ENCODE data around the gene RAP1GAP.

RAP1GAP gene

DNA sequence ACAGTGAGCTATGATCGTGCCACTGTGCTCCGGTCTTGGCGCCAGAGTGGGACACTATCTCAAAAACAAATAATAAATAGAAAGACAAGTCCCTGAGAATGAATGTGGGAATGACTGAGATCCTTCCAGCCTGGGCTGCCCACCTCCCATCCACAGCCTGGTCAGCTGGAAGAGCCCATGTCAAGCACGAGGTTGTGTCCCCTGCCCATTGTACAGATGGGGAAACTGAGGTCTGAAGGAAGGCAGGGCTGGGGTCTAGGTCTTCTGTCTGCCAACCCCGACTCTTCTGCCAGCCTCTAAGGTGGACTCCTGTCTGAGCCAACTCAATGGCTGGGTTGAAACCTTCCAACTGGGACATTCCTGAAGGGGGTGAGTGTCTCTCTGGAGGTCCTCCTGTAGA lies 79.5 kb downstream of the RAP1GAP start:
- Histone ChIP-seq H3K27me3 (ENCODE audit: control insufficient read depth in 1 of 2, insufficient read depth in 2 of 2, low read length in 2 of 2) (peaks cover 0 to 30% of the 10 kb centered on the region in 2 donors), H3K4me3 (ENCODE audit: low read depth in 1 of 2, low read length in 2 of 2) (no peak overlapping the region), H3K9me3 (ENCODE audit: low read length) (no peaks in the 10 kb centered on the region), H3K4me1 (ENCODE audit: insufficient read depth, low read length) (no peaks in the 10 kb centered on the region), H3K27ac (ENCODE audit: low read depth, low read length) (no peak overlapping the region), H3K36me3 (ENCODE audit: insufficient read depth, low read length) (no peaks in the 10 kb centered on the region), H3K9ac (ENCODE audit: low read length) (no peak overlapping the region)

GRCh38 chr1:21587602-21587953 lies 81.6 kb downstream of the RAP1GAP start:
- no peak overlapping the region for H3K9ac ChIP-seq (ENCODE audit: low read length)
- no peak overlapping the region for H3K27ac ChIP-seq (ENCODE audit: low read depth, low read length)
- no peaks in the 10 kb centered on the region for H3K4me1 ChIP-seq (ENCODE audit: insufficient read depth, low read length)
- no peaks in the 10 kb centered on the region for H3K36me3 ChIP-seq (ENCODE audit: insufficient read depth, low read length)
- H3K9me3 ChIP-seq (ENCODE audit: low read length) = no peaks in the 10 kb centered on the region
- peaks cover 0 to 30% of the 10 kb centered on the region in 2 donors for H3K27me3 ChIP-seq (ENCODE audit: control insufficient read depth in 1 of 2, insufficient read depth in 2 of 2, low read length in 2 of 2)
- H3K4me3 ChIP-seq (ENCODE audit: low read depth in 1 of 2, low read length in 2 of 2) = no peak overlapping the region

- no peak overlapping the region for H3K27ac ChIP-seq (ENCODE audit: low read depth, low read length)
- H3K27me3 ChIP-seq (ENCODE audit: control insufficient read depth in 1 of 2, insufficient read depth in 2 of 2, low read length in 2 of 2) = peaks cover 0 to 30% of the 10 kb centered on the region in 2 donors
- H3K9me3 ChIP-seq (ENCODE audit: low read length) = no peaks in the 10 kb centered on the region
- H3K9ac ChIP-seq (ENCODE audit: low read length) = no peak overlapping the region
- no peaks in the 10 kb centered on the region for H3K4me1 ChIP-seq (ENCODE audit: insufficient read depth, low read length)
- no peaks in the 10 kb centered on the region for H3K36me3 ChIP-seq (ENCODE audit: insufficient read depth, low read length)
- no peak overlapping the region for H3K4me3 ChIP-seq (ENCODE audit: low read depth in 1 of 2, low read length in 2 of 2)
Measured at GRCh38 chr1:21586846-21587601, 82.1 kb downstream of the RAP1GAP start.

DNA sequence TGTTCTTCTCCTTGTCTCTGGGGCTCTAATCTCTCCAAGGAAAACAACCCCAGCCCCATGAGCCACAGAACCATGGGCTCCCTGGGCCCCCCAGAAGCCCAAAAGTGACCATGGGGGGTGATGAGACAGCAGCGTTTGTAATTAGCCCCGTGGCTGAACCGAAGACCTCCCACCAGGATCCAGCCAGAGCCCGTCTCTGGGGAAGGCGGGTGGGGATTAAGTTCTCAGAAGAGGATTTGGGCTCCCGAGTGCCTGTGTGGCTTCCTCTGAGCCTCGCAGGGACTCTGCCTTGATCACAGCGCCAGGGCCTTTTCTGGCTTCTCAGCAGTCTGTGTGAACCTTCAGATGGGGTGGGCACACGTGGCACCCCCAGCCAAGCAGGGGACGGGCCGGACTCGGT lies 82.9 kb downstream of the RAP1GAP start:
- no peak overlapping the region for H3K4me3 ChIP-seq (ENCODE audit: low read depth in 1 of 2, low read length in 2 of 2)
- no peaks in the 10 kb centered on the region for H3K9me3 ChIP-seq (ENCODE audit: low read length)
- no peak overlapping the region for H3K9ac ChIP-seq (ENCODE audit: low read length)
- peaks cover 0 to 24% of the 10 kb centered on the region in 2 donors for H3K27me3 ChIP-seq (ENCODE audit: control insufficient read depth in 1 of 2, insufficient read depth in 2 of 2, low read length in 2 of 2)
- H3K27ac ChIP-seq (ENCODE audit: low read depth, low read length) = no peak overlapping the region
- H3K4me1 ChIP-seq (ENCODE audit: insufficient read depth, low read length) = no peaks in the 10 kb centered on the region
- no peaks in the 10 kb centered on the region for H3K36me3 ChIP-seq (ENCODE audit: insufficient read depth, low read length)

DNA sequence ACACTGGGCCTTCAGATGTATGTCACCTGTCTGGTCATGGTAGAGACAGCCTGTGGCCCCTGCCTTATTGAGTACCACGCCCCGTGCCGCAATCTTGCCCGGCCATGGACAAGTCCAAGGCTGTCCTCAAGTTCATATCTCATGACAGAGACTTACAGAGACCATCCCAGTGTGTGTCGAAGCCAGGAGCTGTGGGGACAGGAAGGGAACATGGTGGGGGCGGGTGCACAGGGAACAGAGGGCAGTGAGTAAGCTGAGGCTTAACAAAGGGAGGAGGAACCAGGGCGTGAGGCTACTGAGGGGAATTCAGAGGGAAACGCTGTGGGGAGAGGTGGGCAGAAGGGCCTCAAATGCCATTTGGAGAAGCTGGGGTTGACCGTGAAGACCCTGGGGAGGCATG lies 84.1 kb downstream of the RAP1GAP start:
- no peaks in the 10 kb centered on the region for H3K36me3 ChIP-seq (ENCODE audit: insufficient read depth, low read length)
- no peaks in the 10 kb centered on the region for H3K9me3 ChIP-seq (ENCODE audit: low read length)
- H3K27me3 ChIP-seq (ENCODE audit: control insufficient read depth in 1 of 2, insufficient read depth in 2 of 2, low read length in 2 of 2) = peaks cover 0 to 18% of the 10 kb centered on the region in 2 donors
- no peaks in the 10 kb centered on the region for H3K4me1 ChIP-seq (ENCODE audit: insufficient read depth, low read length)
- no peak overlapping the region for H3K9ac ChIP-seq (ENCODE audit: low read length)
- no peak overlapping the region for H3K4me3 ChIP-seq (ENCODE audit: low read depth in 1 of 2, low read length in 2 of 2)
- H3K27ac ChIP-seq (ENCODE audit: low read depth, low read length) = no peak overlapping the region

GRCh38 chr1:21584096-21584495 lies 85.1 kb downstream of the RAP1GAP start:
- H3K27ac ChIP-seq (ENCODE audit: low read depth, low read length) = no peak overlapping the region
- no peaks in the 10 kb centered on the region for H3K36me3 ChIP-seq (ENCODE audit: insufficient read depth, low read length)
- no peak overlapping the region for H3K9ac ChIP-seq (ENCODE audit: low read length)

DNA sequence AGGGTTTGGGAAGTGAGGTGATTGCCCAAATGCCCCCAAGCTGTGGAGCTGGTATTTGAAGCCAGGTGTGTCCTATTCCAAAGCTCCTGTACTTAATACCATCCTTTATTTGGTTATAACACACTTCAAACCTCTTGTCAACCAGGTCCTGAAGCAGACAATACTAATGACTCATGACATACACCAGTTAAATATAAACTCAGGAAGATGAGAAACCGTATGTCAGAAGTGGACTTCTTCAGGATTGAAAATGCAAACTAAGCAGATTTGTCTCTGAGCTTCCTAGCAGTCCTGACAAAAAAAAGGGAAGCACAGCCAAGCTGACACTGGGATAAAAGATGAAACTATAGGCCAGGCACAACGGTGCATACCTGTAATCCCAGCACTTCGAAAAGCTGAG lies 89.4 kb downstream of the RAP1GAP start:
- no peaks in the 10 kb centered on the region for H3K36me3 ChIP-seq (ENCODE audit: insufficient read depth, low read length)
- no peak overlapping the region for H3K9ac ChIP-seq (ENCODE audit: low read length)
- no peaks in the 10 kb centered on the region for H3K27me3 ChIP-seq (ENCODE audit: control insufficient read depth in 1 of 2, insufficient read depth in 2 of 2, low read length in 2 of 2)
- peaks cover 2% of the 10 kb centered on the region for H3K4me1 ChIP-seq (ENCODE audit: insufficient read depth, low read length)
- no peaks in the 10 kb centered on the region for H3K9me3 ChIP-seq (ENCODE audit: low read length)
- H3K4me3 ChIP-seq (ENCODE audit: low read depth in 1 of 2, low read length in 2 of 2) = no peak overlapping the region
- no peak overlapping the region for H3K27ac ChIP-seq (ENCODE audit: low read depth, low read length)

More at GRCh38 chr1:21584096-21584495, 85.1 kb downstream of the RAP1GAP start:
- Histone ChIP-seq H3K9me3 (ENCODE audit: low read length) (no peaks in the 10 kb centered on the region), H3K4me1 (ENCODE audit: insufficient read depth, low read length) (no peaks in the 10 kb centered on the region), H3K4me3 (ENCODE audit: low read depth in 1 of 2, low read length in 2 of 2) (no peak overlapping the region), H3K27me3 (ENCODE audit: control insufficient read depth in 1 of 2, insufficient read depth in 2 of 2, low read length in 2 of 2) (peaks cover 0 to 12% of the 10 kb centered on the region in 2 donors)

- H3K4me3 ChIP-seq (ENCODE audit: low read depth in 1 of 2, low read length in 2 of 2) = no peak overlapping the region
- no peaks in the 10 kb centered on the region for H3K27me3 ChIP-seq (ENCODE audit: control insufficient read depth in 1 of 2, insufficient read depth in 2 of 2, low read length in 2 of 2)
- H3K27ac ChIP-seq (ENCODE audit: low read depth, low read length) = no peak overlapping the region
- peaks cover 14% of the 10 kb centered on the region for H3K4me1 ChIP-seq (ENCODE audit: insufficient read depth, low read length)
- H3K36me3 ChIP-seq (ENCODE audit: insufficient read depth, low read length) = no peaks in the 10 kb centered on the region
- no peaks in the 10 kb centered on the region for H3K9me3 ChIP-seq (ENCODE audit: low read length)
- H3K9ac ChIP-seq (ENCODE audit: low read length) = no peak overlapping the region
Measured at GRCh38 chr1:21577933-21578332, 91.2 kb downstream of the RAP1GAP start.

GRCh38 chr1:21577324-21577723 lies 91.8 kb downstream of the RAP1GAP start:
- Histone ChIP-seq H3K27ac (ENCODE audit: low read depth, low read length) (no peak overlapping the region), H3K4me3 (ENCODE audit: low read depth in 1 of 2, low read length in 2 of 2) (no peak overlapping the region), H3K9me3 (ENCODE audit: low read length) (no peaks in the 10 kb centered on the region), H3K36me3 (ENCODE audit: insufficient read depth, low read length) (no peaks in the 10 kb centered on the region), H3K27me3 (ENCODE audit: control insufficient read depth in 1 of 2, insufficient read depth in 2 of 2, low read length in 2 of 2) (no peaks in the 10 kb centered on the region), H3K4me1 (ENCODE audit: insufficient read depth, low read length) (peaks cover 14% of the 10 kb centered on the region), H3K9ac (ENCODE audit: low read length) (no peak overlapping the region)

DNA sequence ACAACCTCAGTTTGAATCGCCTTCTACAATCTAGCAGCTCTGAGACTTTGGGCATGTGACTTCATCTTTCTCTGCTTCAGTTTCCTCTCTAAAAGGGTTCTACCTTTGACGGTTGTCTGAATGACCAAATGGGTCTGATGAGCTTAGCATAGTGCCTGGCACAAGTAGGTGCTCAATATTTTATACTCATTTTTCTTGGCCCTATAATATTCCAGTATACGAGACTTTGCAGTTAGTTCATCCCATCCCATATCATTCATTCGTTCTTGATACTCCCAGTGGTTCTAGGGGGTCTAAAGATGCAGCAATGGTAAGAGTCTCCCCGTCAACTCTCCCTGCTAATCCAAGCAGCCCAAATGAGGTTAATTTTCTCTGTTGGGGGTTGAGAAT lies 92.4 kb downstream of the RAP1GAP start:
- no peak overlapping the region for H3K4me3 ChIP-seq (ENCODE audit: low read depth in 1 of 2, low read length in 2 of 2)
- no peak overlapping the region for H3K27ac ChIP-seq (ENCODE audit: low read depth, low read length)
- H3K9me3 ChIP-seq (ENCODE audit: low read length) = no peaks in the 10 kb centered on the region
- peaks cover 14% of the 10 kb centered on the region for H3K4me1 ChIP-seq (ENCODE audit: insufficient read depth, low read length)
- no peaks in the 10 kb centered on the region for H3K27me3 ChIP-seq (ENCODE audit: control insufficient read depth in 1 of 2, insufficient read depth in 2 of 2, low read length in 2 of 2)
- no peak overlapping the region for H3K9ac ChIP-seq (ENCODE audit: low read length)
- no peaks in the 10 kb centered on the region for H3K36me3 ChIP-seq (ENCODE audit: insufficient read depth, low read length)

GRCh38 chr1:21576031-21576797 lies 92.9 kb downstream of the RAP1GAP start:
- H3K36me3 ChIP-seq (ENCODE audit: insufficient read depth, low read length) = no peaks in the 10 kb centered on the region
- H3K4me3 ChIP-seq (ENCODE audit: low read depth in 1 of 2, low read length in 2 of 2) = no peak overlapping the region
- H3K27me3 ChIP-seq (ENCODE audit: control insufficient read depth in 1 of 2, insufficient read depth in 2 of 2, low read length in 2 of 2) = no peaks in the 10 kb centered on the region
- no peak overlapping the region for H3K27ac ChIP-seq (ENCODE audit: low read depth, low read length)
- H3K4me1 ChIP-seq (ENCODE audit: insufficient read depth, low read length) = peaks cover 14% of the 10 kb centered on the region
- H3K9me3 ChIP-seq (ENCODE audit: low read length) = no peaks in the 10 kb centered on the region
- H3K9ac ChIP-seq (ENCODE audit: low read length) = no peak overlapping the region

All from muscle layer of colon (tissue), 2 donors.